SK-N-MC (cell line): ENCODE data around the gene CELSR1.
"Not testable (repeated sequence)": the region's sequence is repeated elsewhere in the genome, so short reads cannot be mapped to it uniquely, and the experiment has no call there.

Experiments used
- DNase-seq: peaks from one replicate; pipeline ENCODE4 v3.0.0-alpha.2; 2011; ENCODE audit warnings: low read depth, low spot score
- H3K27ac ChIP-seq: fragments of 200-600 bp; sonication (generic); 2 replicates; pipeline ENCODE4 v1.5.1; 2016; ENCODE audit warnings: mixed run types
- H3K36me3 ChIP-seq: fragments of 200-600 bp; sonication (generic); 2 replicates; pipeline ENCODE4 v1.6.1; 2017; ENCODE audit warnings: antibody characterized with exemption, low read length, mixed read lengths; ENCODE audit not compliant: insufficient read depth
- H3K4me3 ChIP-seq: fragments of 200-600 bp; sonication (generic); 2 replicates; pipeline ENCODE4 v1.5.1; 2016
- H3K9ac ChIP-seq: fragments of 200-600 bp; sonication (generic); 2 replicates; pipeline ENCODE4 v1.8.0; 2017; ENCODE audit warnings: mixed run types, mixed read lengths; ENCODE audit not compliant: insufficient read length
- H3K9me3 ChIP-seq: fragments of 200-600 bp; sonication (generic); 2 replicates; pipeline ENCODE4 v1.6.1; 2017; ENCODE audit warnings: low read depth, mild to moderate bottlenecking, antibody characterized with exemption, low read length, moderate library complexity, mixed read lengths
- EZH2 ChIP-seq: fragments of 200-600 bp; sonication (generic); IDR thresholded peaks from one replicate; pipeline ENCODE4 v1.6.1; 2017; ENCODE audit warnings: antibody characterized with exemption
- FOXP2 ChIP-seq: optimal IDR thresholded peaks from 2 replicates; pipeline ENCODE3; 2011; ENCODE audit warnings: mild to moderate bottlenecking, moderate library complexity; ENCODE audit not compliant: insufficient read depth; ENCODE audit errors: extremely low read length, control extremely low read depth
- POLR2AphosphoS5 ChIP-seq: IDR thresholded peaks from 2 replicates; pipeline ENCODE4 v1.6.1; 2012; ENCODE audit warnings: mild to moderate bottlenecking, low read depth, low read length, borderline replicate concordance

CELSR1 gene

GRCh38 chr22:46471901-46472721 is 65.3 kb downstream of the CELSR1 start:
- Histone ChIP-seq H3K4me3 (no peak overlapping the region), H3K36me3 (no peaks in the 10 kb centered on the region), H3K27ac (no peak overlapping the region), H3K9me3 (no peaks in the 10 kb centered on the region), H3K9ac (no peak overlapping the region)
- no peak for TF ChIP-seq EZH2
- no peak for TF ChIP-seq POLR2AphosphoS5
- TF ChIP-seq FOXP2: no peak
- no peak for DNase-seq

- H3K36me3 ChIP-seq, H3K27ac ChIP-seq, H3K9ac ChIP-seq, H3K9me3 ChIP-seq, H3K4me3 ChIP-seq, DNase-seq: not testable (repeated sequence)
These were observed 66.1 kb downstream of the CELSR1 start for GRCh38 chr22:46471330-46471729.

DNA sequence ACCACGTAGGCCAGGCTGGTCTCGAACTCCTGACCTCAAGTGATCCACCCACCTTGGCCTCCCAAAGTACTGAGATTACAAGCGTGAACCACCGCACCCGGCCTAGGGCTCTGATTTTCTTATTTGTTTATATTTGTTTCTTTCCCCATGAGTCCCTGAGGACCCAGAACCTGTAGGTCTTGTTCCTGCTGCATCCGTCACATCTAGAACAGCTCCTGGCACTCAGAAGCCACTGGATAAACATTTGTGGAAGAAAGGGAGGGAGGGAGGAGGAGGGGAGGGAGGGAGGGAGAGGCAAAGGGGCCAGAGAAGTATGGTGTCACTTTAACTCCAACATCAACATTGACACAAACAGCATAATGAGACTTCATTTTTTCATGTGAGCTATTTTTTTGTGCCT is 67.7 kb downstream of the CELSR1 start:
- TF ChIP-seq EZH2 (no peak), FOXP2 (no peak), POLR2AphosphoS5 (no peak)
- Histone ChIP-seq H3K9ac (no peak overlapping the region), H3K27ac (no peak overlapping the region), H3K4me3 (no peak overlapping the region), H3K36me3 (no peaks in the 10 kb centered on the region), H3K9me3 (no peaks in the 10 kb centered on the region)
- no peak for DNase-seq

DNA sequence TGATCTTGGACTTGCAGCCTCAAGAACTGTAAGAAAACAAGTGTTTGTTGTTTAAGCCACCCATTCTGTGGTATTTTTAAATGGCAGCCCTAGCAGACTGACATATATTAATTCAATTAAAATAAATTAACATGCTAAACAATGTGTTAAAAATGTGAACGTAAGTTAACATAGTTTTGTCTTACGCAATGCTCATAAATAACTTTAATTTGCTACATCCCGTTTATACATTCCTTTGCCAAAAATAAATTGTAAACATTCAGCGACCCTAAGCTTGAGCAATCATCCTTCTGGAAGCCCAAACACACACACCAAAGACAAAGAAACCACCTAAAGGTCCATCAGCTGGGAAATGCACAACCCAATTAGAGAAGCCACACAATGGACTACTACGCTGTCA is 70.4 kb downstream of the CELSR1 start:
- H3K9me3 ChIP-seq: no peaks in the 10 kb centered on the region
- H3K9ac ChIP-seq: no peak overlapping the region
- H3K27ac ChIP-seq: no peak overlapping the region
- no peaks in the 10 kb centered on the region for H3K36me3 ChIP-seq
- no peak for DNase-seq
- H3K4me3 ChIP-seq: no peak overlapping the region
- no peak for TF ChIP-seq POLR2AphosphoS5
- TF ChIP-seq FOXP2: no peak
- no peak for TF ChIP-seq EZH2

GRCh38 chr22:46466255-46466676 is 71.2 kb downstream of the CELSR1 start:
- H3K36me3 ChIP-seq: no peaks in the 10 kb centered on the region
- H3K4me3 ChIP-seq: no peak overlapping the region
- no peak for TF ChIP-seq POLR2AphosphoS5
- no peak for TF ChIP-seq FOXP2
- TF ChIP-seq EZH2: no peak
- no peaks in the 10 kb centered on the region for H3K9me3 ChIP-seq
- H3K9ac ChIP-seq: no peak overlapping the region
- no peak for DNase-seq
- no peak overlapping the region for H3K27ac ChIP-seq

DNA sequence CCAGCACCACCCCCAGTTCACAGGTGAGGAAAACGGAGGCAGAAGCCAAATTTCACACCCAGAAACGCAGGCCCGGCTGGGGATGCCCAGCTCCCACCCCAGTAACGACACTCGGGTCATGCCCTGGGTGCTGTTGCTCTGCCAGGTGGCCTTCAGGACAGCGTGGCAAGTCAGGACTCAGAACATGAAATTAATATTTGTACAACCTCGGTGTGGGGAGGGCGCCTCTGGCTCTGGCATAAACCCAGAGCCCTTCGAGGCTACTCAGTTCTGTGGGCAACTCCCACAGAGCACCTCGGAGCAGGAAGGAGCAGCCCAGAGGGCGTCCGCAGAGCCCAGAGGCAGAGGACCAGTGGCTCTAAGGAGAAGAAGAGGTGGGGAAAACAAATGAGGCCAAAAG is 71.6 kb downstream of the CELSR1 start:
- H3K4me3 ChIP-seq: no peak overlapping the region
- no peaks in the 10 kb centered on the region for H3K36me3 ChIP-seq
- no peak overlapping the region for H3K27ac ChIP-seq
- no peak for DNase-seq
- H3K9ac ChIP-seq: no peak overlapping the region
- no peaks in the 10 kb centered on the region for H3K9me3 ChIP-seq
- TF ChIP-seq POLR2AphosphoS5 (no peak), FOXP2 (no peak), EZH2 (no peak)

GRCh38 chr22:46465345-46465720 is 72.1 kb downstream of the CELSR1 start:
- TF ChIP-seq FOXP2 (no peak), POLR2AphosphoS5 (no peak), EZH2 (no peak)
- H3K27ac ChIP-seq: no peak overlapping the region
- no peaks in the 10 kb centered on the region for H3K9me3 ChIP-seq
- no peak for DNase-seq
- no peaks in the 10 kb centered on the region for H3K36me3 ChIP-seq
- H3K9ac ChIP-seq: no peak overlapping the region
- no peak overlapping the region for H3K4me3 ChIP-seq

DNA sequence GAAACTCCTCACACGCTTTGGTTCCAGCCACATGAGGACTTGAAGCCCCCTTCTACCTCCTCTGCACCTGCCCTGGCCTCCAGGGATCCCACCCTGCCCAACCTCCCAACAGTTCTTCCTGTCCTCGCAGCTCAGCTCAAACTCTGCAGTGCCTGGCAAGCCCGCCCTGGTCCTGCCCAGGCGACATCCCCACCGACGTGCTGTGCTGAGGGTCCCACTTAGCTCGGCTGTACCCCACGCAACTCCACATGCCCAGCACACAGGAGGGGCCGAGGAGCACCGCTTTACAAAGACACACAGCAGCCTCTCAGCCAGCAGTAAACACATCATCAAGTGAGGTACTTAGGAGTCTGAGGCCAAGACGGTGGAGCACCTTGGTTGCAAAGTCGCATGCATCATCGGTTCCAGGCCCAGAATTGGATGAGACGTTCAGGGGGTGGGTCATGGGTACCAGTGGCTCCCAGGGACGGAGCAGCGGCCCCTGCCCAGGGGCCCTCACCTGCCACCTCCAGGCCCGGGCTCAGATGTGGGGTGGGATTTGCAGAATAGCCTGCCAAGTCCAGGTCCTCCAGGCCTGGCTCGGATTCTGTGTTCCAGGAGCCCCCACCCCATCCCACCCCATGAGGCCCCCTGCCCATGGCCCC is 72.6 kb downstream of the CELSR1 start:
- no peak overlapping the region for H3K4me3 ChIP-seq
- TF ChIP-seq POLR2AphosphoS5: no peak
- no peak for TF ChIP-seq EZH2
- TF ChIP-seq FOXP2: no peak
- no peak overlapping the region for H3K9ac ChIP-seq
- H3K27ac ChIP-seq: no peak overlapping the region
- H3K9me3 ChIP-seq: no peaks in the 10 kb centered on the region
- no peak for DNase-seq
- no peaks in the 10 kb centered on the region for H3K36me3 ChIP-seq

GRCh38 chr22:46464296-46464695 is 73.1 kb downstream of the CELSR1 start:
- no peaks in the 10 kb centered on the region for H3K36me3 ChIP-seq
- H3K27ac ChIP-seq: no peak overlapping the region
- no peak overlapping the region for H3K9ac ChIP-seq
- no peak overlapping the region for H3K4me3 ChIP-seq
- DNase-seq: no peak
- TF ChIP-seq EZH2 (no peak), FOXP2 (no peak), POLR2AphosphoS5 (no peak)
- H3K9me3 ChIP-seq: no peaks in the 10 kb centered on the region
